Measurements from ENCODE around the gene DIP2B. TPM values are rescaled to one million over a fixed set of nuclear protein-coding genes. Genes with fewer than 3 reads are reported as not detected.
"Not testable (repeated sequence)": the region's sequence is repeated elsewhere in the genome, so short reads cannot be mapped to it uniquely, and the experiment has no call there.

Gene DIP2B
- total RNA-seq, 4 donors from 2014 or later = 31.1 to 57.2 (median 46.5) TPM

GRCh38 chr12:50537538-50537919 lies 32.7 kb downstream of the DIP2B start:
- Histone ChIP-seq H3K9me3 (no peaks in the 10 kb centered on the region), H3K36me3 (no peaks in the 10 kb centered on the region), H3K4me3 (peak overlapping the region in 2 of 4 donors; percentile 5), H3K4me1 (peaks cover 34 to 84% (median 35%) of the 10 kb centered on the region in 3 donors), H3K27me3 (no peaks in the 10 kb centered on the region), H3K27ac (peak overlapping the region; percentile 60 to 86 (median 78))
- no peak for TF ChIP-seq CTCF (IDR thresholded peaks at IDR 0.05)
- 38 to 42% methylated on average over 1 of the region's 1 CpG for WGBS, 2 donors
- DNase-seq = no peak
- intact Hi-C loops (cut with DNase I) = no loop called here

DNA sequence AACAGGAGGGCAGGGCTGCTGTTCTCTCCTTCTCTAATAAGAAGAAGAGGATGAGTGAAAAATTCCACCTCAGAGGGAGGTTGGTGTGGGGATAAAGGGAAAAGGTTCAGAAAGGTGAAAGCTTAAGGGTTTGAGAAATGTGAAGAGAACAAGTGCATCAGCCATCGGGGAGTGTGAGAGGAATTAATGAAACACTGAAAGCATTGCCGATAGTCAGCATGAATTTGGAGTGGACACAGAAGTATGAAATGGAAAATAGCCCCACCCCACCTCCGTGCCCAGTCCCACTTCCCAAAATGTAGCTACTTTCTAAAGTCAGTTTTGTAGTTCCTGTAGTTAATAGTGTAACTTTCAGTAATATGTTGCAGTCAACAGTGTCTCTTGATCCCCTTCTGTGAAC lies 33.4 kb downstream of the DIP2B start:
- peaks cover 31 to 84% (median 36%) of the 10 kb centered on the region in 3 donors for H3K4me1 ChIP-seq
- no peak for TF ChIP-seq CTCF (IDR thresholded peaks at IDR 0.05)
- TF ChIP-seq POLR2A (IDR thresholded peaks at IDR 0.05) = no peak
- whole genome bisulfite sequencing, 2 donors = 46 to 57% methylated on average over 3 of the region's 3 CpGs
- peak overlapping the region in 1 of 4 donors; percentile 5 for H3K4me3 ChIP-seq
- H3K27me3 ChIP-seq = no peaks in the 10 kb centered on the region
- peak overlapping the region; percentile 60 to 86 (median 78) for H3K27ac ChIP-seq
- no peaks in the 10 kb centered on the region for H3K9me3 ChIP-seq
- H3K36me3 ChIP-seq = no peaks in the 10 kb centered on the region
- intact Hi-C loops (cut with DNase I) = no loop called here
- DNase-seq = no peak

DNA sequence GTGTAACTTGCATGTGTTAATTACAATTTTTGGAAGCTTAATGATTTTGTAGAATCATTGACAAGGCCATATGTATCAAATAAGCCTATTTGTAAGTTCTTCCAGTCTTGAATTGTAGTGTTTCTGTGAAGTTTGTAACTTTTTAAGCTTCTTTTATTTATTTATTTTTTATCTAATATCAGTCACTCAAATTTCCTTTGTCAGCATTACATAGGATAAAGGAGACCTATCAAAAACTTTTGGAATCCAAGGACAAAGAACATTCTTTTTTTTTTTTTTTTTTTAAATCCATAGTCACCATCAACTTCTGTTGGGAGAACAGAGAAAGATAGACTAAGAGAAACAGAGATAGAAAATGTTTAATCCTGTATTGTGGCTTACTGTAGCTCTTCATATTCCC lies 36.4 kb downstream of the DIP2B start:
- Histone ChIP-seq H3K4me1 (peaks cover 31 to 84% (median 40%) of the 10 kb centered on the region in 3 donors), H3K27me3 (no peaks in the 10 kb centered on the region), H3K4me3 (no peak overlapping the region), H3K27ac (peak overlapping the region in 3 of 4 donors; percentile 69 to 86 (median 75)), H3K9me3 (no peaks in the 10 kb centered on the region), H3K36me3 (no peaks in the 10 kb centered on the region)
- intact Hi-C loops (cut with DNase I) = no loop called here
- DNase-seq = no peak
- TF ChIP-seq CTCF (IDR thresholded peaks at IDR 0.05) = no peak
- TF ChIP-seq POLR2A (IDR thresholded peaks at IDR 0.05) = no peak

- Histone ChIP-seq H3K27me3 (no peaks in the 10 kb centered on the region), H3K27ac (peak overlapping the region in 3 of 4 donors; percentile 79 to 88 (median 86)), H3K4me1 (peaks cover 35 to 86% (median 40%) of the 10 kb centered on the region in 3 donors), H3K9me3 (no peaks in the 10 kb centered on the region), H3K4me3 (no peak overlapping the region), H3K36me3 (no peaks in the 10 kb centered on the region)
- no peak for TF ChIP-seq CTCF (IDR thresholded peaks at IDR 0.05)
- TF ChIP-seq POLR2A (IDR thresholded peaks at IDR 0.05) = no peak
- no peak for DNase-seq
- 9 to 20% methylated on average over 1 of the region's 1 CpG for WGBS, 2 donors
- intact Hi-C loops (cut with DNase I) = no loop called here
Observed at GRCh38 chr12:50542448-50542847, 37.7 kb downstream of the DIP2B start.

DNA sequence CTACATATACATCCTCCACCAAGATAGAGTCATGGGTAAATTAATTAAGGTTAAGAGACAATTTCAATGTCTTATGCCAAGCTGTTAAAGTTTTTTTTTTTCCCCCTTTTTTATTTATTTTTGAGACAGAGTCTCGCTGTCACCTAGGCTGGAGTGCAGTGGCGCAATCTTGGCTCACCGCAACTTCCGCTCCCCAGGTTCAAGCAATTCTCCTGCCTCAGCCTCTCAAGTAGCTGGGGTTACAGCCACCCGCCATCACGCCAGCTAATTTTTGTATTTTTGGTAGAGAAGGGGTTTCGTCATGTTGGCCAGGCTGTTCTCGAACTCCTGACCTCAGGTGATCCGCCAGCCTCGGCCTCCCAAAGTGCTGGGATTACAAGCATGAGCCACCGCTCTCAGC lies 38.4 kb downstream of the DIP2B start:
- Histone ChIP-seq H3K4me1 (peaks cover 28 to 86% (median 39%) of the 10 kb centered on the region in 3 donors), H3K27ac (peak overlapping the region; percentile 39 to 88 (median 82))
- 87 to 95% methylated on average over 11 of the region's 11 CpGs for WGBS, 2 donors
- H3K27me3 ChIP-seq; DNase-seq; H3K36me3 ChIP-seq; intact Hi-C loops (cut with DNase I); H3K4me3 ChIP-seq; H3K9me3 ChIP-seq: not testable (repeated sequence)

DNA sequence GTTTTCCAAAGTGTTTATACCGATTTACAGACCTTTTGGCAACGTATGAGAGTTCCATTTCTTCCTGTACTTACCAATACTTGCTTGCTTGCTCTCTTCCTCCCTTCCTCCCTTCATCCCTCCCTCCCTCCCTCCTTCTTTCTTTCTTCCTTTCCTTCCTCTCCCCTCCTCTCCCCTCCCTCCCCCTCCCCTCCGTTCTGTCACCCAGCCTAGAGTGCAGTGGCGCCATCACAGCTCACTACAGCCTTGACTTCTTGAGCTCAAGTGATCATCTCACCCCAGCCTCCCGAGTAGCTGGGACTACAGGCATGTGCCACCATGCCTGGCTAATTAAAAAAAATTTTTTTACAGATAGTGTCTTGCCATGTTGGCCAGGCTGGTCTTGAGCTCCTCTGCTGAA lies 40.4 kb downstream of the DIP2B start:
- whole genome bisulfite sequencing, 2 donors = 74 to 87% methylated on average over 5 of the region's 5 CpGs
- no peak for DNase-seq
- H3K27me3 ChIP-seq = no peaks in the 10 kb centered on the region
- H3K9me3 ChIP-seq = no peaks in the 10 kb centered on the region
- H3K4me3 ChIP-seq = no peak overlapping the region
- H3K27ac ChIP-seq = peak overlapping the region in 3 of 4 donors; percentile 40 to 62 (median 52)
- H3K36me3 ChIP-seq = no peaks in the 10 kb centered on the region
- intact Hi-C loops (cut with DNase I) = no loop called here
- H3K4me1 ChIP-seq = peaks cover 15 to 86% (median 26%) of the 10 kb centered on the region in 3 donors
- TF ChIP-seq POLR2A (IDR thresholded peaks at IDR 0.05) = no peak
- TF ChIP-seq CTCF (IDR thresholded peaks at IDR 0.05) = no peak
